Measurements from ENCODE around the gene ATP6V1F.

The ATP6V1F gene

GRCh38 chr7:128884561-128885369 is 22.1 kb downstream of the ATP6V1F start:
- no peak for DNase-seq

- no peak for DNase-seq
These were observed 22.9 kb downstream of the ATP6V1F start for GRCh38 chr7:128885370-128886187.

- no peak for DNase-seq
These were observed 23.9 kb downstream of the ATP6V1F start for GRCh38 chr7:128886391-128887168.

- no peak for DNase-seq
These were observed 24.7 kb downstream of the ATP6V1F start for GRCh38 chr7:128887169-128888038.

GRCh38 chr7:128888039-128888755 is 25.5 kb downstream of the ATP6V1F start:
- DNase-seq: no peak

- no peak for DNase-seq
These were observed 26.1 kb downstream of the ATP6V1F start for GRCh38 chr7:128888756-128889095.

GRCh38 chr7:128889121-128889520 is 26.5 kb downstream of the ATP6V1F start:
- no peak for DNase-seq

- no peak for DNase-seq
These were observed 27.9 kb downstream of the ATP6V1F start for GRCh38 chr7:128890306-128891109.

GRCh38 chr7:128891110-128891941 is 28.7 kb downstream of the ATP6V1F start:
- DNase-seq: no peak

GRCh38 chr7:128891942-128892269 is 29.2 kb downstream of the ATP6V1F start:
- DNase-seq: no peak

- DNase-seq: no peak
These were observed 30.0 kb downstream of the ATP6V1F start for GRCh38 chr7:128892521-128893250.

GRCh38 chr7:128893251-128894100 is 30.8 kb downstream of the ATP6V1F start:
- no peak for DNase-seq

- DNase-seq: no peak
These were observed 31.4 kb downstream of the ATP6V1F start for GRCh38 chr7:128894101-128894440.

GRCh38 chr7:128895320-128895719 is 32.7 kb downstream of the ATP6V1F start:
- DNase-seq: no peak

GRCh38 chr7:128899392-128899791 is 36.7 kb downstream of the ATP6V1F start:
- no peak for DNase-seq

- no peak for DNase-seq
These were observed 37.6 kb downstream of the ATP6V1F start for GRCh38 chr7:128900237-128900636.

GRCh38 chr7:128902761-128903585 is 40.3 kb downstream of the ATP6V1F start:
- DNase-seq: no peak

All from amniotic stem cell (primary cell).